22Rv1 (cell line): Measurements from ENCODE around the gene ABCA2.
"Not testable (repeated sequence)": the region's sequence is repeated elsewhere in the genome, so short reads cannot be mapped to it uniquely, and the experiment has no call there.

ENCODE experiments used
- ZFX ChIP-seq: fragments of 450-650 bp; IDR thresholded peaks from 2 replicates; pipeline ENCODE4 v1.6.1; 2017; ENCODE audit warnings: antibody characterized with exemption, borderline replicate concordance
- TF ChIP-seq, protein P1 (sequence below): fragments of 450-650 bp; IDR thresholded peaks from 2 replicates; pipeline ENCODE4 v1.5.1; 2017; ENCODE audit warnings: mild to moderate bottlenecking

DNA sequence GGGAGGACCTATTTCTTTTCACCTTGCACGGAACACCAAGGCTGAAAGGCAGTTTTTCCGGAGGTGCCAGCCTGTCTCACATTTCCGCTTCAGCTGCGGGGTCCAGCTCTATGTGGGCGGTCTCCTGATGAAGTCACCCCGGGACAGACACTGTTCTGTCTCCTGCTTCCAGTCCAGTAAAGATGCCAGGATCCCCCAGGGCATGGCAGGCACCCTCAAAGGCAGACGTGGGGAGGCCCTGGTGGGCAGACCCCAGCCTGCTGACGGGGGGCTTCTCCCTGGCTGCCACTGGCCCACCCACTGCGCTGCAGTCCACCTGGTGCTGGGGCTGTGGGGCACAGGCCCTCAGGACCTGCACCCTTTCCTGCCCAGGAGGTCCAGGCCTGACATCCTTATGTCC lies 34.8 kb upstream of the ABCA2 start:
- TF ChIP-seq, protein P1, sequence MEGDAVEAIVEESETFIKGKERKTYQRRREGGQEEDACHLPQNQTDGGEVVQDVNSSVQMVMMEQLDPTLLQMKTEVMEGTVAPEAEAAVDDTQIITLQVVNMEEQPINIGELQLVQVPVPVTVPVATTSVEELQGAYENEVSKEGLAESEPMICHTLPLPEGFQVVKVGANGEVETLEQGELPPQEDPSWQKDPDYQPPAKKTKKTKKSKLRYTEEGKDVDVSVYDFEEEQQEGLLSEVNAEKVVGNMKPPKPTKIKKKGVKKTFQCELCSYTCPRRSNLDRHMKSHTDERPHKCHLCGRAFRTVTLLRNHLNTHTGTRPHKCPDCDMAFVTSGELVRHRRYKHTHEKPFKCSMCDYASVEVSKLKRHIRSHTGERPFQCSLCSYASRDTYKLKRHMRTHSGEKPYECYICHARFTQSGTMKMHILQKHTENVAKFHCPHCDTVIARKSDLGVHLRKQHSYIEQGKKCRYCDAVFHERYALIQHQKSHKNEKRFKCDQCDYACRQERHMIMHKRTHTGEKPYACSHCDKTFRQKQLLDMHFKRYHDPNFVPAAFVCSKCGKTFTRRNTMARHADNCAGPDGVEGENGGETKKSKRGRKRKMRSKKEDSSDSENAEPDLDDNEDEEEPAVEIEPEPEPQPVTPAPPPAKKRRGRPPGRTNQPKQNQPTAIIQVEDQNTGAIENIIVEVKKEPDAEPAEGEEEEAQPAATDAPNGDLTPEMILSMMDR = not testable (repeated sequence)
- TF ChIP-seq ZFX = not testable (repeated sequence)
